Activated T-cell treated with anti-CD3 and anti-CD28 coated beads, Interleukin-2, amount 50 U/mL, for 24 hours (primary cell): ENCODE measurements around the gene ZSCAN29.

ENCODE experiments used
- DNase-seq: peaks from one replicate; pipeline ENCODE4 v3.0.0-alpha.2; 2020
- H3K27ac Mint-ChIP-seq: 2 replicates; pipeline ENCODE4 v1.8.0; 2020; ENCODE audit warnings: mild to moderate bottlenecking, mixed read lengths
- H3K27me3 Mint-ChIP-seq: 2 replicates; pipeline ENCODE4 v1.8.0; 2020; ENCODE audit warnings: mixed read lengths
- H3K36me3 Mint-ChIP-seq: 2 replicates; pipeline ENCODE4 v1.8.0; 2020; ENCODE audit warnings: low read depth, mixed read lengths
- H3K4me1 Mint-ChIP-seq: 2 replicates; pipeline ENCODE4 v1.8.0; 2020; ENCODE audit warnings: low read depth, mixed read lengths
- H3K4me3 Mint-ChIP-seq: 2 replicates; pipeline ENCODE4 v1.8.0; 2020; ENCODE audit warnings: mild to moderate bottlenecking, moderate library complexity, mixed read lengths
- H3K9me3 Mint-ChIP-seq: 2 replicates; pipeline ENCODE4 v1.8.0; 2020; ENCODE audit warnings: mixed read lengths

Gene ZSCAN29

GRCh38 chr15:43378601-43379000 lies 7.8 kb upstream of the ZSCAN29 start:
- no peak overlapping the region for H3K4me3 Mint-ChIP-seq
- H3K4me1 Mint-ChIP-seq: peaks cover 10% of the 10 kb centered on the region
- H3K27ac Mint-ChIP-seq: no peak overlapping the region
- H3K27me3 Mint-ChIP-seq: no peaks in the 10 kb centered on the region
- peaks cover 89% of the 10 kb centered on the region for H3K36me3 Mint-ChIP-seq
- no peak for DNase-seq
- no peaks in the 10 kb centered on the region for H3K9me3 Mint-ChIP-seq

- Mint-ChIP-seq H3K4me3 (no peak overlapping the region), H3K27ac (no peak overlapping the region), H3K9me3 (no peaks in the 10 kb centered on the region), H3K36me3 (peaks cover 85% of the 10 kb centered on the region), H3K27me3 (no peaks in the 10 kb centered on the region), H3K4me1 (peaks cover 27% of the 10 kb centered on the region)
- DNase-seq: peak; percentile 41
These were observed 5.3 kb upstream of the ZSCAN29 start for GRCh38 chr15:43376017-43376705.

- DNase-seq: no peak
- Mint-ChIP-seq H3K9me3 (peaks cover 25% of the 10 kb centered on the region), H3K4me1 (peaks cover 56% of the 10 kb centered on the region)
These were observed 401 bp downstream of the ZSCAN29 start for GRCh38 chr15:43370310-43370974.

GRCh38 chr15:43361313-43361903 lies 9.4 kb downstream of the ZSCAN29 start:
- H3K4me3 Mint-ChIP-seq: no peak overlapping the region
- DNase-seq: no peak
- peaks cover 49% of the 10 kb centered on the region for H3K9me3 Mint-ChIP-seq
- H3K4me1 Mint-ChIP-seq: peaks cover 3% of the 10 kb centered on the region
- no peak overlapping the region for H3K27ac Mint-ChIP-seq
- H3K36me3 Mint-ChIP-seq: peaks cover 95% of the 10 kb centered on the region
- H3K27me3 Mint-ChIP-seq: no peaks in the 10 kb centered on the region

More at GRCh38 chr15:43370310-43370974, 401 bp downstream of the ZSCAN29 start:
- H3K36me3 Mint-ChIP-seq: peaks cover 83% of the 10 kb centered on the region
- H3K27me3 Mint-ChIP-seq: no peaks in the 10 kb centered on the region
- peak overlapping the region; percentile 92 for H3K4me3 Mint-ChIP-seq
- H3K27ac Mint-ChIP-seq: peak overlapping the region; percentile 94

- Mint-ChIP-seq H3K27me3 (no peaks in the 10 kb centered on the region), H3K9me3 (peaks cover 45% of the 10 kb centered on the region), H3K4me1 (peaks cover 2% of the 10 kb centered on the region), H3K36me3 (peaks cover 95% of the 10 kb centered on the region), H3K4me3 (no peak overlapping the region), H3K27ac (no peak overlapping the region)
- DNase-seq: no peak
These were observed 10.0 kb downstream of the ZSCAN29 start for GRCh38 chr15:43360821-43361220.

GRCh38 chr15:43352693-43353382 lies 18.0 kb downstream of the ZSCAN29 start:
- Mint-ChIP-seq H3K4me1 (peaks cover 12% of the 10 kb centered on the region), H3K9me3 (no peaks in the 10 kb centered on the region), H3K36me3 (peaks cover 71% of the 10 kb centered on the region), H3K4me3 (no peak overlapping the region), H3K27me3 (no peaks in the 10 kb centered on the region), H3K27ac (no peak overlapping the region)
- no peak for DNase-seq

- H3K36me3 Mint-ChIP-seq: peaks cover 58% of the 10 kb centered on the region
- no peak for DNase-seq
- no peaks in the 10 kb centered on the region for H3K9me3 Mint-ChIP-seq
- H3K4me1 Mint-ChIP-seq: no peaks in the 10 kb centered on the region
- H3K4me3 Mint-ChIP-seq: no peak overlapping the region
- H3K27ac Mint-ChIP-seq: no peak overlapping the region
- no peaks in the 10 kb centered on the region for H3K27me3 Mint-ChIP-seq
These were observed 23.7 kb downstream of the ZSCAN29 start for GRCh38 chr15:43347114-43347513.

GRCh38 chr15:43346305-43346704 lies 24.5 kb downstream of the ZSCAN29 start:
- Mint-ChIP-seq H3K27me3 (no peaks in the 10 kb centered on the region), H3K27ac (no peak overlapping the region), H3K4me1 (no peaks in the 10 kb centered on the region), H3K9me3 (no peaks in the 10 kb centered on the region), H3K4me3 (no peak overlapping the region), H3K36me3 (peaks cover 54% of the 10 kb centered on the region)
- no peak for DNase-seq

- Mint-ChIP-seq H3K4me1 (peaks cover 39% of the 10 kb centered on the region), H3K27ac (peak overlapping the region; percentile 99), H3K4me3 (peak overlapping the region; percentile 92), H3K9me3 (no peaks in the 10 kb centered on the region), H3K27me3 (no peaks in the 10 kb centered on the region), H3K36me3 (peaks cover 57% of the 10 kb centered on the region)
- no peak for DNase-seq
These were observed 40.1 kb downstream of the ZSCAN29 start for GRCh38 chr15:43330780-43331087.

GRCh38 chr15:43329960-43330779 lies 40.7 kb downstream of the ZSCAN29 start, which contains the start of gene LCMT2:
TSS of gene LCMT2 (minus strand) at chr15:43330573. CDS start at chr15:43330489, 84 bp downstream.
- H3K4me3 Mint-ChIP-seq: peak within 1 kb of the TSS; percentile 92
- peaks cover 54% of the 10 kb centered on the region for H3K36me3 Mint-ChIP-seq
- H3K4me1 Mint-ChIP-seq: peaks cover 42% of the 10 kb centered on the region

GRCh38 chr15:43329217-43329959 lies 41.5 kb downstream of the ZSCAN29 start:
- Mint-ChIP-seq H3K4me1 (peaks cover 42% of the 10 kb centered on the region), H3K27ac (peak overlapping the region; percentile 99), H3K27me3 (no peaks in the 10 kb centered on the region), H3K4me3 (peak overlapping the region; percentile 92), H3K9me3 (no peaks in the 10 kb centered on the region), H3K36me3 (peaks cover 48% of the 10 kb centered on the region)
- DNase-seq: peak; percentile 31

More at GRCh38 chr15:43329960-43330779, 40.7 kb downstream of the ZSCAN29 start, which contains the start of gene LCMT2:
- Mint-ChIP-seq H3K9me3 (no peaks in the 10 kb centered on the region), H3K27ac (peak within 1 kb of the TSS; percentile 99), H3K27me3 (no peaks in the 10 kb centered on the region)
- DNase-seq: peak; percentile 92

GRCh38 chr15:43325039-43325684 lies 45.7 kb downstream of the ZSCAN29 start:
- Mint-ChIP-seq H3K27ac (no peak overlapping the region), H3K27me3 (no peaks in the 10 kb centered on the region), H3K9me3 (no peaks in the 10 kb centered on the region), H3K4me3 (no peak overlapping the region), H3K36me3 (peaks cover 29% of the 10 kb centered on the region), H3K4me1 (peaks cover 28% of the 10 kb centered on the region)
- DNase-seq: no peak
